HCEC 1CT (cell line): ENCODE data around the gene CDCP2.
"Not testable (repeated sequence)": the region's sequence is repeated elsewhere in the genome, so short reads cannot be mapped to it uniquely, and the experiment has no call there.

Experiments
- DNase-seq: peaks from one replicate; pipeline ENCODE4 v3.0.0-alpha.2; 2017

CDCP2 gene

DNA sequence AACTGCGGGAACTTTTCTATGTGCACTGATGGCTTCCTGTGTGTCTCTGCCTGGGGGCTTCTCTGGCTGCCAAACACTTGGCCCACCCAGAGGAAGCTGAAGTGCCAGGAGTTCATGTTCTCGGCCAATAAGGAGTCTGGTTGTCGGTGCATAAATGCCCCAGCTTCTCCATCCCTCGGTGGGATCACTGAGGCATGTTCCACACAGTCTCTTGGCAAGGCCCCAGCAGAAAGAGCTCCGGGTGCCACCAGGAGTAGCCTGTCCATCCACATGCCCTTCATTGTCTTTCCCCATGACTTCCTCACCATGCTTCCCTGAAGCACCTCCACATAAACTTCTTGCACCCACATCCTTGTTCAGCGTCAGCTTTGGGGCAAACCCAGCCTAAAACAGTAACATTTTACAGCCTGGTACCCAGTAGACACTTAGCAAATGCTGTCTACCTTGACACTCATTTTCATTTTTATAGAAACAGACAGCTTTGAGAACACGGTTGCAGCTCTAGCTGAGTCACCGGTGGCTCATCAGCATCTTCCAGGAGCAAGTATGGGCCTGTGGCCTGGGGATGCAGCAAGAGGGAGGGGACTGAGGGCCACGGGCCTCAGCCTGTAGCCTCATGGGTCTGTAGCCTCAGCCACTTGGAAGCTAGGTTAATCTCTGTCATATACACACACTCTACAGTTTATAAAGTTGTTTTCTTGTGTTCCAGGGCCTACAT, 14.8 kb upstream of the CDCP2 start:
- peak; percentile 45 for DNase-seq

GRCh38 chr1:54166357-54166756, 13.6 kb upstream of the CDCP2 start:
- not testable (repeated sequence) for DNase-seq

DNA sequence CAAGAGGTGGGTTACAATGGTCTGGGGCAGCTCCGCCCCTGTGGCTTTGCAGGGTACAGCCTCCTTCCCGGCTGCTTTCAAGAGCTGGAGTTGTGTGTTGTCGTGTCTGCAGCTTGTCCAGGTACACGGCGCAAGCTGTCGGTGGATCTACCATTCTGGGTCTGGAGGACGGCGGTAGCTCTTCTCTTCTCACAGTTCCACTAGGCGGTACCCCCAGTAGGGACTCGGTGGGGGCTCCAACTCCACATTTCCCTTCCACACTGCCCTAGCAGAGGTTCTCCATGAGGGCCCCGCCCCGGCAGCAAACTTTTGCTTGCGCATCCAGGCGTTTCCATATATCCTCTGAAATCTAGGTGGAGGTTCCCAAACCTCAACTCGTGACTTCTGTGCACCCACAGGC, 12.3 kb upstream of the CDCP2 start:
- no peak for DNase-seq

DNA sequence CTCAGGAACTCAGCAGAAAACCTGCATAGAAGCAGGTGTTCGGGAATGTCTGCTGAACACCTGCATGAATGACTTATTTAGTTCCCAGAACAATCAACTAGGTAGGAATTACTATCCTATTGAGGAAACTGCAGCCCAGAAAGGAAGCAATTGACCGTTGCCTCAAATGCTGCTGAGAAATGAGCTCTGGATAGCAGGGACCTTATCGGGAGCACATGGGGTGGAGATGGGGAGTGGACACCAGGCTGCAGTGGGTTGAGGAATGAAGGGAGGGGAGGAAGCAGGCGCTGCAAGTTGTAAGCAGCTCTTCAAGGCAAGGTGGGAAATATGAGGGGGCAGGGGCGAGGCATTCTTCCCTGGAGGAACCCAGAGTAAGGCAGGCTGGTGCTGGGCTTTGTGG, 10.8 kb upstream of the CDCP2 start:
- DNase-seq = no peak

- DNase-seq = no peak
These were observed 10.3 kb upstream of the CDCP2 start for GRCh38 chr1:54163051-54163450.

GRCh38 chr1:54161495-54162168, 8.8 kb upstream of the CDCP2 start:
- DNase-seq = no peak

DNA sequence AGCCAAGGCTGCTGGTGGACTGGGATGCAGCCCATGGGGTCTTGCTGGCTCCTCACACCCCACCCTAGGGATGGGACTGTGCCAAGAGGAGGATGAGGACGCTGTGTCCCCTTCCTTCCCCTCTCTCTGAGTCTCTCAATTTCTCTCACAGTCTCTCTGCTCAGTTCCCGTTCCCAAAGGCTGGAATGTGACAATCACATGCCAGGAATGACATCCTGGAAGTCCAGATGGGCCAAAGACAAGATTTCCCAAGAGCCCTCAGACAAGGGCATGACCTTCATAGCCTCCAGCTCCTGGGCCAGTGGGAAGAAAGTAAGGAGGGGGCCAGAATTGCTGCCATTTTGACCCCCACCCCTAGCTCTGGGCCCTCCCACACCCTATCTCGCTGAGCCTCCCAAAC, 7.6 kb upstream of the CDCP2 start:
- DNase-seq = no peak

DNA sequence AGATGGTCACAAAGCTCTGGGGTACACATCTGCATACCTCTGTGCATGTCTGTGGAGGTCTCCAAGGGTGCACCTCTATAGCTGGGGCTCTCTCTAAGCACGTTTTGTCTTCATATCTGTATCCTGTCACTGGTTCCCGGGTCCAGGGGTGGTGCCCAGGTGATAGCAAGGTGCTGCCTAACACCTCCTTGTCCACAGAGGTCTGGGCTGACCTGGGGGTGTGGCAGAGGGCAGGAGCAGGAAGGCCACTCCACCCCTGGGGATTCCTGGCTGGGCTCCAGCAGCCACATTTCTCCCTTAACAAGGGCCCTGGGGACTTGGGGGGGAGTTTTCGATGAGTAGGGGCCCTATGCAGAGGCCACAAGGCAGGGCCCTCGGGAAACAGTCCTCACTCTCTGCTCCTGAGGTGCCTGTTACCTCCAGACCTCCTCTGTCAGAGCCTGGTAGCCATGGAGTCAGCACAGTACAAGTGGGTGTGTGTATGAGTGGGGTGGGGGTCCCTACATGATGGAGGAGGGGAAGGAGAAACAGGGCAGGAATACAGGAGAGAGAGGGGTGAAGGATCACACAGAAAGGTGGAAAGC, 7.0 kb upstream of the CDCP2 start:
- DNase-seq = no peak

- no peak for DNase-seq
These were observed 5.3 kb upstream of the CDCP2 start for GRCh38 chr1:54158071-54158470.

DNA sequence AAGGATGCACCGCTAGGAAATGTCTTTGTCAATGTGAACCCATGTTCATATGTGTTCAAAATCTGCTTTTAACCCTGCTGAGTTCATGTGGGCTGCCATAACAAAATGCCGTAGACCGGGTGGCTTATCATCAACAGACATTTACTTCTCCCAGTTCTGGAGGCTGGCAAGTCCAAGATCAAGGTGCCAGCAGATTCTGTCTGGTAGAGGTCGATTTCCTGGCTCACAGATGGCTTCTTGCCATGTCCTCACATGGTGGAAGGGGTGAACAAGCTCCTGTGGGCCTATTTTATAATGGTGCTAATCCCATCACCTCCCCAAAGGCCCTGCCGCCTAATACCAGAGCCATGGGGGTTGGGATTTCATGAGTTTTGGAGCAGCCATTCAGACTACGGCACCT, 4.6 kb upstream of the CDCP2 start:
- DNase-seq = no peak

GRCh38 chr1:54156986-54157385, 4.2 kb upstream of the CDCP2 start:
- DNase-seq = no peak

DNA sequence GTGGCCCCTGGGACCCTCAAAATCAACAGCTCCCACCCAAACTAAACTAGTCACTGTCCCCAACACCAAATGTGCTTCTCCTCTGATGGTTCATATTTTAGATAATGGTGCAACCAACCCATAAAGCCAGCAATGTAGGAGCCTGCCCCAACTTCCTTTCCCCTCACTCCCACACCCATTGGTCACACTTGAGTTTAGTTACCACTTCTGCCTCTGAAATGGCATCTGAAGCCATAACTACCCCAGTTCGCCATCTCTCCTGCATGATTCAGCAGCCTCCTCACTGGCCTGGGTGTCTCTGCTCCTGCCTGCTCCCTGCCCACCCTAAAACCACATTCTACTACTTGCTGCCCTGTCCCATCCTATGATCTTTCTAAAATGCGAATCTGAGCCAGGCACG, 3.4 kb upstream of the CDCP2 start:
- no peak for DNase-seq

GRCh38 chr1:54153535-54154439, 987 bp upstream of the CDCP2 start:
- peak; percentile 29 for DNase-seq

GRCh38 chr1:54151013-54151412, 1.8 kb downstream of the CDCP2 start:
- no peak for DNase-seq

GRCh38 chr1:54149734-54150133, 3.1 kb downstream of the CDCP2 start:
- DNase-seq = no peak

DNA sequence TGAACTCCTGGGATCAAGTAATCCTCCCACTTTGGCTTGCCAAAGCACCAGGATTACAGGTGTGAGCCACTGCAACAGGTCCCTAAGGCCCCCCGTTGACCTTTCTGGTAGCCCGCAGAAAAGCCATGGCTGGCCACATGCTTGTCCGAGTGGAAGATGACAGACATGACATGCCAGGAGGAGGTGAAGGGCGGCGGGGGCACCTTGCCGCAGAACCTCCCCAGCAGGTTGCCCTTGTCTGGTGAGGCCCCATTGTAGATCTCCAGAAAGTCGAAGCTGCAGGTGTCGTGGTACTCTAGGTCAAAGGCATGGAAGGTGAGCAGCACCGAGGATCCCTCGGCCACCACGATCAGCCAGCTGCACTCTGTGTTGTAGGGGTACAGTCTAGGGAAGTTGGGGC, 8.4 kb downstream of the CDCP2 start:
- DNase-seq = no peak

GRCh38 chr1:54142146-54142900, 10.5 kb downstream of the CDCP2 start:
- no peak for DNase-seq

DNA sequence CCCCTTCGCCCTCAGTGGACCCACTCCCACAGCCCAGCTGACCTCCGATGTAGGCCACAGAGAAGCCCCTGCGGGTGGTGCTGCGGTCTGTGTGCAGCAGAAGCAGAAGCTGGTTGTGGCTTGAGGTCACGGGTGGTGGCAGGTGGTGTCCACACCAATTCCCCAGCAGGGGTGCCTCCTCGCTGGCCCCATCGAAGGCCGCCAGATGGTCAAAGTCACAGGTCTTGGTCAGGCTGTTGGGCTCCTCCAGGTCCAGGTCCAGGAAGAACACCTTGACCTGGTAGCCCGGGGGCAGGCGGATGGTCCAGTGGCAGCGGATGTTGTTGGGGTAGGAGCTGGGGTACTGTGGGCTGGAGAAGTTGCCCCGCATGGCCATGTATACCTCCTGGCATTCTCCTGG, 13.1 kb downstream of the CDCP2 start:
- DNase-seq = no peak

DNA sequence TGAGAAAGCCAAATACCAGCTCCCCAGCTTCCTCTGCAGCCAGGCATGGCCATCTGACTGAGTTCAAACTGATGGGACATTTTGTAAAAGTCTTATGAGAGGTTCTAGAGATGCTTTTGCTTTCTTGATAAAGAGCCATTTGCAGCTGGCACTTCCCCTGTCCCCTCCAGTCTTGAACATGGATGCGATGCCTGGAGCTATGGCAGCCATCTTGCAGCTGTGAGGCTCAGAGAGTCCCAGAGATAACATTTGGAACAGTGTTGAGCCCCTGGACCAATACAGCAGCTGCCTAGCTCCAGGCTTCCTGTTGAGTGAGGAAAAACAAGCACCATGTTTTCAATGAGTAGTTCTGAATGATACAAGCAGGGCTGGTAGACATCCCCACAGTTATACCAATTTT, 13.8 kb downstream of the CDCP2 start:
- DNase-seq = no peak

GRCh38 chr1:54137534-54138061, 15.2 kb downstream of the CDCP2 start:
- DNase-seq = no peak

DNA sequence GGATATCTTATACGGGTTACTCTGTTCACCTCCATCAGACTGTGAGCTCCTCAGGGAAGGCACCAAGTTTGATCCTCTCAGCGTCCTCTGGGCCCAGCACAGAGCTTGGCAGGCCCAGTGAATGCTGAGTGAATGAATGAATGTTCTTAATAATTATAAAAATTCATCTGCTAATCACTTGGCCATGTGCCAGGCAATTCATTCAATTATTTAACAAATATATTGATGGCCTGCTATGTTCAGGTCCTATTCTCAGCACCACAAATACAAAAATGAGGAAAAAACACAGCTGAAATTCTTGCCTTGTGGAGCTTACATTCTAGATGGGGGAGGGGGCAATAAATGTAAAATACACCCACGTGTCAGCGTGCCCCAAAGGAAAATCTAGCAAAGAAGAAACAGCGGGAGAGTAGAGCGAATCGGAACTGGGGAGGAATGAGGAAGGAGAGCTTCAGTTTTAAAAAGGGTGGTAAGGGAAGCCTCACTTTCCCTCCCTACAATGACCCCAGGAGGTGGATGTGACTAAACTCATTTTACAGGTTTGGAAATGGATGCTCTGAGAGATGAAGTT, 15.8 kb downstream of the CDCP2 start:
- no peak for DNase-seq
